Stimulated activated CD4-positive, alpha-beta T cell treated with anti-CD3 and anti-CD28 coated beads, Interleukin-4, amount 100 ng/mL, for 1 hour (primary cell): Measurements from ENCODE around the gene PAF1.

Experiments
- DNase-seq: peaks from one replicate; pipeline ENCODE4 v3.0.0-alpha.2; 2020

The PAF1 gene

DNA sequence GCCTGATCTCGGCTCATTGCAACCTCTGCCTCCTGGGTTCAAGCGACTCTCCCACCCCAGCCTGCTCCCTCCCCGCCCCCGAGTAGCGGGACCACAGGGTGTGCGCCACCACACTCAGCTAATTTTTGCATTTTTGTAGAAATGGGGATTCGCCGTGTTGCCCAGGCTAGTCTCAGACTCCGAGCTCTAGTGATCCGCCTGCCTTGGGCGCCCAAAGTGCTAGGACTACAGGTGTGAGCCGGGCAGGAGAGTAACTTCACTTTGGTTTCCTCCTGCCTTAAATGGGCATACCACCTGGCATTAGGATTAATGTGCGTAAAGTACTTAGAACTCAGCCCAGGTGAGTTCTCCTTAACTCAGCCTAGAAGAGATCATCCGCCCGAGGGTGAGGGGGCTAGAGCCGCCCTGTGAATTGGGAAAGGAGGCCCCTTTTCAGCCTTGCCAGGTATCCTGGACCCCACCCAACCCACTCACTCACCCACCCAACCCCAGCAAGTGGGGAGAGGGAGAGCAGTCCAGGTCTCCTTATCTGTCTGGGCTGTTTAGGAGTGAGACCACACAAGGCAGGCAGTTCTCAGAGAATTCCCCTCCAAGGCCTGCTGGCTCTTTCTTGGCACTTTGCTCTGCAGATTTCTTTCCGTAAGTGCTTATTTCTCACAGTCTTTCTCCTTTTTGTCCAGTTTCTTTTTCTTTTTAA lies 14.5 kb upstream of the PAF1 start:
- DNase-seq = no peak

DNA sequence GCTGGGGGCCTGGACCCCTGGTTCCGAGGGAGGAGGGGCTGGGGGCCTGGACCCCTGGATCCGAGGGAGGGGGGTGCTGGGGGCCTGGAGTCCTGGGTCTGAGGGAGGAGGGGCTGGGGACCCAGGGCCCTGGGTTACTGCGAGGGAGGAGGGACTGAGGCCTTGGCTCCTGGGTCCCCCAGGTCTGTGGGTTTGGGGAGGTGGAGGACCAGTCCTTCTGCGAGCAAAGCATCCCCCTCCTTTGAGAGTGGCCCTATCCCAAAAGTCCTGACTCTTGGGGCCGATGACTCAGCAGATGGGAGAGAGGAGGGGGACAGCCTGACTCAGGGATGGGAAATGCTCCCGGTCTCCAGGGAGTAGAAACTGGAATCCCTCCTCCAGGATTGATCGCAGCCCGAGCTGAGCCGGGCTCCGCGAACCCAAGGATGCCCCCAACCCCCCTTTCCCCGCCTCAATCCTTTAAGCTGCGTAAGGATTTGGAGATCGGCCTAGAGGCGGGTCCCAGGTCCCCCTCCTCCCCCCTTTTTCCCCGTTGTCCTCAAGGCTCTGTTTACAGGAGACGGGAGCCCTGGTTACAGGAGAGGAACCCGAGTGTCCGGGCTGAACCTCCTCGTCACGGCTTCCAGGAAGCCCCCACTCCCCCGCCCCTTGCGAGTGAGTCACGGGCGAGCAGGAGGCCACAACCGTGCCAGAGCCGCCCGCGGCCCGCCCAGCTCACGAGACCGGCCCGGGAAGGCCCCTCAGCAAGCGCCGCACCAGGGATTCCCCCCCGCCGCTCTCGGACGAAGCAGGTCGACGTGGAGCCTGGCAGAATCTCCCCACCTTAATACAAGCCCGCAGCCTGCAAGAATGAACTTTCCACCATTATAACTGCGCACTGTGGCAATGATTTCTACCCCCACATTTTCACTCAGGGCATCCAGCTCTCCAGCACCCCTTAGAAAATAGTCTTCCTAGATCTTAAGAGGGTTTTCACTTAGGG lies 12.7 kb upstream of the PAF1 start:
- DNase-seq = peak; percentile 98

DNA sequence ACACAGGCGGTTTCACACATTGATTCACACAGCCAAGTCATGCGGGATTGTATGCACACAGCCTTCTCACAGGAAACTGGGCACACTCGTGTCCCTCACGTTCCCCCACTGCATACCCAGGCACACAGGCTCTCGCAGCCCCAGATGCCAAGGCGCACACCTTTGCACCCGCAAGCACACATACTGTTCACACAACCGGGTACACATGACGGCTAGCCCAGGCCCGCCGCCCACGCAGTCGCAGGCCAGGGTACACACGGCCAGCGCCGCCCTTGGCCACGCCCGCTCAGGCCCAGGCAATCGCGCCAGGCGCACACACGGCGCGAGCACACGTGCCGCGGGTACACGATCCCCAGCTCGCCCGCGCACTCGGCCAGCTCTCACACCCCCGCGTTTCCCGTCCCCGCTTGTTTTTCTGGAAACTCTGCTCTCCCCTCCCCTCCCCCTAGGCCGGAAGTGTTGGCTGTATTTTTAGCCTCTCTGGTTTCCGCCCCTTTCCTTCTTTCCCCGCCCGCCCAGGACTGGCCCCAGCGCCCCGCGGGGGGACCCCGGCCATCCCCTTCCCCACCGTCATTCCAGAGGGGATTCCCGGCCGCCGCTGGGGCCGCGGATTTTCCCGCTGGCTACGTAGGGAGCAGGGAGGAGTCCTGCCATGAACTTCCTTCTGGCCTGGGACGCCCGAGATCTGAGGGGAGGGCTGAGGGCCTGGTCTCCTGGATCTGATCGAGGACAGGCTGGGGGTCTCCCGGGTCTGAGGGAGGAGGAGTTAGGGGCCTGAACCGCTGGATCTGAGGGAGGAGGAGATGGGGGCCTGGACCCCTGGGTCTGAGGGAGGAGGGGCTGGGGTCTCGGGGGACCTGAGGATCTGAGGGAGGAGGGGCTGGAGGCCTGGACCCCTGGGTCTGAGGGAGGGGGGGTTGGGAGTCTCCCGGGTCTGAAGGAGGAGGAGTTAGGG lies 11.7 kb upstream of the PAF1 start:
- DNase-seq = peak; percentile 86

DNA sequence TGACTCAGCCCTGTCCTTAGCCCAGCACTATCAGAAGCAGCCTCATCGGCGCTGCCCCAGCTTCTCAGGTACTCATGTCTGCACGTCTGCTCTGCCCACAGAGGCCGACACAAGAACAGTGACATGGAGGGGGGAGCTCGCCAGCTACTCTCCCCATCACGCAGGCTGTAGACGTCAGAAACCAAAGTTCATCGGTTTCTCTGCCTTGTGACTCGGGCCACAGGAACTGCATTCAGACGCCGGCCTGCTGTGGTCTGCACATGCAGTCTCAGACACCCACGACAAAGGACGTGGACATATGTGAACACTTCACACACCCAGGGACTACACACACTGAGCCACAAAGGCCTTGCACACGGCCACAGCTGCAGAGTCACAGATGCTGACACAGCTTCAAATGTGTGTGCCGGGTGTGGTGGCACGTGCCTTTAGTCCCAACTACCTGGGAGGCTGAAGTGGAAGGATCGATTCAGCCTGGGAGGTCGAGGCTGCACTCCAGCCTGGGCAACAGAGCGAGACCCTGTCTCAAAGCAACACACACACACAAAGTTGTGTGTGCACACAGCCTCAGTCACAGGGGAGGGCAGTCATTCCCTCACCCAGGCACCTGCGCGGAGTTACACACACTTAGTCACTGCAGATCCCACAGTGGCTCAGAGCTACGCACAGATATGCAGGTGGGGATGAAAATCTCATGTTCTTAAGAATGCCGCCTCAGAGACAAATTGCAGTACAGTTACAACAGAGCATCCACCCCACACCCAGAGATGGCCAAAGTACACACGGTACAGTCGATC lies 10.8 kb upstream of the PAF1 start:
- DNase-seq = peak; percentile 75

DNA sequence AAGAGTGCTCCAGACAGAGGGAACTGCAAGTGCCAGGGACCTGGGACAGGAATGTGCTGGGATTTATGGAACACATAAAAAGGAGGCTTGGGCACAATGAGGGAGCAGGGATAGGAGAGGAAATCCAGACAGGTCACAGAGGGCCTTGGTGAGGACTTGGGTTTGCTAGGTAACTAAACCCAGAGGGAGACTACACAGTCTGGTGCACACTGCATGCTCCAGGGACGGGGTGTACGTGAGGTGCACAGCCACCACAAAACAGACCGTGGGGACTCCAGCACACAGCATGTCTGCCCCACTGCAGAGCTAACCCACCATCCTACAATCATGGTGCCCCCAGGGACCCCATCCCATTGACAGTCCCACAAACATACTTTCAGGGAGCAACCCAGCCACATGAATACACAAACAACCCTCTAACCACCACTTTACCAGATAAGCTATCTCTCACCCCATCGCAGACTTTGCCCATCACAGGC lies 10.2 kb upstream of the PAF1 start:
- no peak for DNase-seq

DNA sequence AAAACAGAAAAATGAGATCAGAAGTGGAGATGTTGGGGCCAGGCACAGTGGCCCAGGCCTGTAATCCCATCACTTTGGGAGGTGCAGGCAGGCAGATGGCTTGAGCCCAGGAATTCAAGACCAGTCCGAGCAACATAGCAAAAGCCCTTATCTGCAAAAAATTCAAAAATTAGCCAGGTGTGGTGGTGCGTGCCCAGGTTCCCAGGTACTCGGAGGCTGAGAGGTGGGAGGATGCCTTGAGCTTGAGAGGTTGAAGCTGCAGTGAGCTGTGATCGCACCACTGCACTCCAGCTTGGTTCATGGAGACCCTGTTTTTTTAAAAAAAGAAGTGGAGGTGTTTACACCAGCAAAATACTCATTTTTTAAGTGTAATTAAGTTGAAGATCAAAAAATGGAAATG lies 9.2 kb upstream of the PAF1 start:
- no peak for DNase-seq

DNA sequence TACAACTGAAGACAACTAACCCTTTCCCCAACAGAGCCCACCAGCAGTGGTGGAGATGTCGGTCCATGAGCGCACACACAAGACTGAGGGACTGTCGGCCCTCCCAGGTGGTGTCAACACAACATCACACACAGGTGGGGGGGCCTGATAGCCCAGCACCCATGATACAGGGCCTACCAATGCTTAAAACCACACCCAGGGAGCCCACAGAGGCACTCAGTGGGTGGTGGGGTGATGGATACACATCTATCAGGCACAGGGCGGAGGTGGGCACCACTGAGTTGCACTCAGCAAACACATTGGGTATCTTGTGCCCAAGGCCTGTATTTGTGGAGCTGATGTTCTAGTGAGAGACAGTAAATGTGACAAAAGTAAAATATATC lies 8.8 kb upstream of the PAF1 start:
- DNase-seq = no peak

DNA sequence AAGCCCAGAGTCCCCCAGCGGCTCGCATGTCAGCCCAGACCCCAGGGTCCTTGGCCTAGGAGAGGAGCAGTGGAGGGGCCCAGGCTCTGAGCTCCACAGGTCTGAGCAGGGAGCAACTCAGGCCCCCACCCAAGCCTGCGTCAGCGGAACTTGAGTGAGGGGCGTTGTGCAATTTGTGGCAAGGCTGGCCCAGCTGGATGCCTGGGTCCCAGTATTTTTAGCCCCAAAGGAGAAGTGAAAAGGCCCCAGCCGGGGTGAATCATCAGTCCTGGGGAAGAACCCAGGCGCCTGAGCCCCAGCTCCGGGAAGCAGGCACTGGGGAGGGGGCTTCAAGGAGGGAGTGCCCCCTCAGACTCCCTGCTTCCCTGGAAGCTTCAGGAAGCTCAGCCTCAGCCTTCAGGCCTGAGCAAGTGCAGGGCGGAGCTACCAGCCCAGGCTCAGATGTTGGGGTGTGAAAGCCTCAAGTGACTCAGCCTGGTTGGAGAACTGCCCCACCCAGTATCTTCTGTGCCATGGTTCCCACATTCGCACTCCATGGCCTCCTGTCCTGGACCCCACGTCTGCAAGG lies 7.5 kb upstream of the PAF1 start:
- peak; percentile 53 for DNase-seq

DNA sequence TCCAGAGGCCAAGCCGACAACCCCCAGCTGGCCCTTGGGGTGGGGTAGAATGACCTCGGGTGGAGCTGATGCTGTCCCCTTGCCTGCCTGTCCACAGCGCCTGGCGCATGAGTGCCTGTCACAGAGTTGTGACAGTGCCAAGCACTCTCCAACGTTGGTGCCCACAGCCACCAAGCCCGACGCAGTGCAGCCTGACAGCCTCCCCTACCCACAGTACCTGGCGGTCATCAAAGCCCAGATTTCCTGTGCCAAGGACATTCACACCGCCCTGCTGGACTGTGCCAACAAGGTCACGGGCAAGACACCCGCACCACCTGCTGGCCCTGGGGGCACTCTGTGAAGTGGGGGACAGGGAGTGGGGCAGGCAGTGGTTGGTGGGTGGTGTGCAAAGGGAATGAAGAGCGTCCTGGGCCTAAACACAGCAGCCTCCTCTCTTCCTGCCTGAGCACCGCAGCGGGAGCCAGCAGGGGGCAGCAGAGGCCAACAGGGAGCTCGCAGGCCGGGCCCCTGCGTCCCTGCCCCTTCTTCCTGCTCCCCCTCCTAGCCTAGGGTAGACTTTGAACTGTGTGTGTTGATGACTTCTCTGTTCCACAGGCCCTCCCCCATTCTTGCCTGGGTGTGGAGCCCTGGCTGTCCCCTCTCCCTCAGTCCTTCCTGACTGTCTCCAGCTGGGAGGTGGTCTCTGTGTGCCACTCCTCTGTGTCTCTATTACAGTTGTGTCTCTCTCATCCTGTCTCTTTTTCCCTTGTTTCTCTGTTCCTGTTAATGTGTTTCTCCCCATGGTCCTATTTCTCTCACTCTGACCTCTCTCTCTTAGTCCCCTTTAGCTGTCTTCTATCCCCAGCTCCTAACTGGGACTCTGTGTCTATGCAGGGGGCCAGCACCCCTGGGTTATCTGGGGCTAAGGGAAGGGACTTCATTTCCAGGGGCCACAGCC lies 6.7 kb upstream of the PAF1 start:
- peak; percentile 96 for DNase-seq

DNA sequence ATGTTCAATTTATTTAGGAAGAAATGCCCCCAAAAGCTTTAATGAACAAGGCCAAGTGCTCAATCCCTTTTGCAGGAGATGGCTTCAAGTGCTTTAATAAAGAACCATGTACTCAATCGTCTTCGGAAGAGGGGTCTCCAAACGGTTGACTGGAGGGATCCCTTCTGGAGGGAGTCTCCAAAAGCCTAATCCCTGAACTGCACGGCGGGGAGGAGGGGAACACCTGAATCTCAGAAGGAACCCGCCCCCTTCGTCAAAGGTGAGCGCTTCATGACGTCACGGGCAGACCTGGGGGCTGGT lies 505 bp downstream of the PAF1 start:
- no peak for DNase-seq

DNA sequence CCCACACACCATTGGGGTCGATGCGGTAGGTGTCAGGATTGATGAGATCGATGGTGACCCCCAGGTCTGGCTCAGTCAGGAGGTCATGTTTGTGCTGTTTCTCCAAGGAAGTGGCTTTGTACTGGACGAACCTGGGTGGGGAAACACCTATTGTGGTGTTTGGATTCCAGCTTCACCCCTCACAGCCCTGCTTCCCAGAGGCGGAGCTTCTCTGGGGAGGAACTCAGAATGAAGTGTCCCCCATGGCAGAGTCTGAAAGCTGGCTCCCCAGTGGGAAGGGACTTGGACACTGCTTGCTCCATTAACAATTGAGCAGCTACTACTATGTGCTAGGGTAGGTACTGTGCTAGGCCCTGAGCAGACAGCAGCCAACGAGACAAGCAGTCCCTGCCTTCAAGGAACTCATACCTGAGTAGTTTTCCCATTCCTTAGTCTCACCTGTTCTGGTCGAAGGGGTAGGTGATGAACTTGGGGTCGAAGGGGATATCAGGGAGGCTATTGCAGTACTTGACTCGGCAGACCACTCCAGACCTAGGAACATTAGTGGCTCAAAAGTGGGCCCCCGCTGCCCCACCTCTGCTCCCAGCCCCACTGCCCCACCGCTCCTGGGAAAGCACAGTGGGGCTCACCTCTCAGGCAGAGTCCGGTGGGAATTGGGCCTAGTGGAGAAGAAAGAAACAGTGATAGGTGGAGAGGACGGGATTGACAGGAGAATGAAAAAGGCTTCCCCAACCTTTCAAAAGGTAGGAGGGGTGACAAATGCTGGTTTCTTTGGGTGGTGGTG lies 1.1 kb downstream of the PAF1 start:
- DNase-seq = no peak

DNA sequence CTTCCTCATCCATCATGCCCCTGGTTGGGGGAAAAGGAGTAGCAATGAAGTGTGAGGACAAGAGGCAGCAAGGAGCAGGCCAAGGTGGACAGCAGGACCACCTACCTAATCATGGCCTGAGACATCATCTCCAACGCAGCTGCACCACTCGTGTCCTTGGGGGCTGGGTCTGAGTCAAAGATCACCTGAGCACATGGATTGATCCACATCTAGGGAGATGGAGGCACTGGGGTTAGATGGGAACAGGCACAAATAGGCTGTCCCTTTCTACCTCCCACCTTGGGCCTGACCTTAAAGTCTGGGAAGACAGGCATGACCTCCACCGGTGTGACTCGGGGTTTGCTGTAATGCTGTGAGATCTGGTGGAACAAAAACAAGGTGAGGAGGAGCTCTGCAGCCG lies 2.2 kb downstream of the PAF1 start:
- no peak for DNase-seq

DNA sequence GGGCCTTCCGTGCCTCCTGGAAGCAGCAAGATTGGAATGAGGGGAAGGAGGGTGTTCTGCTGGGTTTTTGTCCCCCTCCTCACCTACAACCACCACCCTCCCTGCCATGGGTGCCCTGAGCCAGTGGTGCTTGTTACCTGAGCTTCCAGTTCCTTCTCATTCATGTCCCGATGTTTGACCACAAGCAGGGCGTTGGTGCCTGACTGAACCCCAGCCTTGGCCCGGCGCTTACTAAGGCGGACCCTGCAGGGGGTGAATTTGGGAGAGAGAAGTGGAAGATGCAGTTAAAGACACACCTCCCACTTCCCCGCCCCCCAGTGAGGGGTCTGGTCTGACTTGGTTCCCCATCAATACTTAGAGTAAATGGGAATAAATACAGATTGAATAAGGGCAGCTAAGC lies 4.3 kb downstream of the PAF1 start:
- DNase-seq = no peak

DNA sequence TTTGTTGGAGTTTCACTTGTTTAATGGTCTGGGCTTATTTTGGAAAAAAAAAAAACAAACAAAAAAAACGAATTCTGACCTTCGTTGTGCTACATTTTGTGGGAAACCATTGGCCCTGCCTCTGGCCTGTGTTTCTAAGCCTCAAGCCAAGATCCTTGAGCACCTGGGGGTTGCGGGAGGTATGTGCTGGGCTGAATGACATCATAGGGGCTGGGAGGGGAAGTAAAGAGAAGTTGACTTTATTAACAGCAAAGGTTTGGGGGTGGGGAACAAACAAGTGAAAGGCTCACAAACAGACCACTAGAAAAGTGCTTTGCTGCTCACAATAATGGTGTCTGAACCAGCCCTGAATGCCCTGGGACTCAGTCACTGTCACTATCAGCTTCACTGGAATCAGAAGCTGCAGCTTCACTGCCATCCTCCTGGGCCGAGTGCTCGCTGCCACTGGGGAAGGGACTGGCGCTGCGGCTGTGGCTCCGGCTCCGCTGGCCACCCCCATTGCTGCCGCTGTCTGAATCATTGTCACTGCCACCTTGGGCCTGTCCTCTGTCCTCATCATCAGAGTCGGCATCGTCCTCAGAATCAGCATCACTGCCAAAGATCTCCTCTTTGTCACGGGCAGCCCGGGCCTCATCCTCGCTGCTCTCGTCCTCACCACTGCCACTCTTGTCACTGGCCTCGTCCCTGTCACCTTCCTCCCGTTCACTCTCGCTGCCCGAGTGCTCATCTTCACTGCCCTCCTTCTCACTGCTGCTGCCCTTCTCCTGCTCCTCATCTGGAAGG lies 5.1 kb downstream of the PAF1 start:
- no peak for DNase-seq

DNA sequence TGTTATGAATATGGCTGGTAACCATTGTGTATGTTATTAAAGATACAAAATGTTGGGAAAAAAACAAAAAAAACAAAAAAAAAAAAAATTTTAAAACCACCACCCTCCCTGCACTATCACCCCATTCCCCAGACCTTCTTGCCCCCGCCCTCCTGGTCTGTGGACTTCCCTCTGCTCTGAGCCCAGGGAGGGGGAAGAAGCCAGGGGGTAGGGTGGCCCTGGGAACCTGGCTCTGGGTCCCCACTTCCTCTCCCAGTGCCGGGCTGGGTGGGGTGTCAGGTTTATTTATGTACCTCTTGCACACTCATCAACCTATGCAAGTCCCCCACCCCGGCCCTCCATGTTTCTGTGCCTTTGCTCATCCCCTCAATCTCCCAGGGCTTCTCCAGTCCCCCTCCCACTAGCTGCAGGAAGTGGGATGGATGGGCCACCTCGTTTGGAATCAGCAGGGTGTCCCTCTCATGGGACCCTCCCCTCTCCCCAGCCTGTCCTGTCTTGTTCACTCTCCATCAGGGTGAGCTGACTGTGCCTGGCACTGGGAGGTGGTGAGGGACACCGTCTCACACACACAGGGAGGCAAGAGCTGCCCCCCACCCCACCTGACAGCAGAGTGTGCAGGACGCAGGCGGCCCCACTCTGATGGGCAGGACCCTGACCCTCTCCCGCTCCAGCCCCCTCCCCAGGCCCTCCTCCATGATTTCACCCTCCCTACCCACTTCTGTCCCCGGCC lies 5.9 kb downstream of the PAF1 start:
- DNase-seq = no peak

DNA sequence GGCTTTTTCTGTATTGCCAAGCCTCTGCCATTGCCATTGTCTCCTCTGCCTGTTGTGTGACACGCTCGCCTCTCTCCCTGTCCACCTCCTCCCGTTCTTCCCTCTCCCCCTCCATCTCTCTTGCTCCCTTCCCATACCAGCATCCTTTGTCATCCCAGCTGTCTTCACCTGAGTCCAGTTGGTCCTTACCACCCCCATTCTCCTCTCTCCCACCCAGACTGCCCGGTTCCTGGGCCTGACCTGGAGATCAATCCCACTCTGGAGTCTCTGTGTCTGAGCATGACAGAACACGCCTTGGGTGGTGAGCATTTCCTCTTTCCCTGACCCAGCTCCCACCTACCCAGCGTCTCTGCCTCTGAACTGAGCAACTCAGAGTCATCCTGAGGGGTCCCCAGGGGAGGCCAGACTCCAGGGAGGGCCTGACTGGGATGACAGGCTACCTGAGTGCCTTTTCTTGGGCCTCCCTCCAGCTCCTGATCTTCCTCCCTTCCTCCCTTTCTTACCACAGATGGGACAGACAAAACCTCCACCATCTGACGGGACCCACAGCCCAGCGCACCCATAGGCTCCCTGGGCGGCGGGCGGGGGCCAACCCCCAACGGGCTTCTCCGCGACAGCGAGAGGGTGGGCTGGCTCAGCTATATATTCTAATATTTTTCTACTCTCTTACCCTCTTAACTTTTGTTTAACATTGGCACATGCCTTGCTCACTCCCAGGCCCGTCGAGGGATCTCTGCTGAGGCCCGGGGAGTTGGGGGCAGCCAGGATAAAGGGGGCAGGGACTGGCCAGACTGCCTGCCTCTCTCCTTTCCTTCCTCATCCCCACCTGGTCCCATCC lies 7.7 kb downstream of the PAF1 start:
- no peak for DNase-seq

DNA sequence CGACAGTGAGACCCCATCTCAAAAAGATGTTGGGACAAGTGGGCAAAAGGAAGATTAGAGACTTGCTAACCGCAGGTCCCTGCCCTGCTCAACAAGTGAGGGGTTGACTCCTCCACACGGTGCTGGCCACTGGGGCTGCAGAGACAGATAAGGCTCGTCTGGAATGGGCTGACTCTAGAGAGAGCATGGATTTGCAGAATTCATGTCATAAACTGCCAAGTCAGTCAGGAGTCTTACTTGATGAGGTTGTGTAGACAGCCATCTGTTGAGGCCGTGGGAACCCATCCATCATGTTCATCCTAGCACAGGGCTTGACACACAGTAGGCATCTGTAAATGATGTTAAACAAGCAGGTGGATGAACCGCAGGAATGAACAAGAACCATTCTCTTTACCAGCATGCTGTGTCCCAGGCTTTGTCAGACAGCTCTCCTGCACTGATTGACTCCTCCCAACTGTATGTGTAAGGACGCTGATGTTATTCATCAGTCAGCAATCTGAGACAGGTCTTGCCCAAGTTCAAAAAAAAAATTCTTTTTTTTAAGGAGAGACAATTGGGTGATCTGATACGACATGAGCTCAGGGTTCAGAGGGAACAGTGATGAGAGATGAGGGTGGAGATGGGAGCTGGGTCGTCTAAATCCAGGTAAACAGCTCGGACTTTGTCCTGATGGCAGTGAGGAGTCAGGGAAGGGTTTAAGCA lies 8.8 kb downstream of the PAF1 start:
- DNase-seq = no peak
